Mucosa of descending colon (tissue), 3 donors: Measurements from ENCODE around the gene FRMPD2. TPM values are rescaled to one million over a fixed set of nuclear protein-coding genes. Genes with fewer than 3 reads are reported as not detected.

Experiments used
- ATAC-seq: fragments of 200-7000 bp; cut with Tn5 transposase; one replicate; pipeline ENCODE4 v1.9.1; 2020; ENCODE audit warnings: mild to moderate bottlenecking, moderate library complexity
- DNase-seq, 3 donors: peaks; one replicate each; pipeline ENCODE4 v3.0.0-alpha.2; 2020
- H3K36me3 ChIP-seq: fragments of 200-600 bp; one replicate; pipeline ENCODE4 v1.8.0; 2021; ENCODE audit warnings: low read depth, mild to moderate bottlenecking
- H3K4me1 ChIP-seq: fragments of 200-600 bp; one replicate; pipeline ENCODE4 v1.8.0; 2021; ENCODE audit warnings: low read depth, mild to moderate bottlenecking
- H3K4me3 ChIP-seq: fragments of 200-600 bp; one replicate; pipeline ENCODE4 v1.8.0; 2021; ENCODE audit warnings: mild to moderate bottlenecking
- H3K9me3 ChIP-seq: fragments of 200-600 bp; one replicate; pipeline ENCODE4 v1.8.0; 2021; ENCODE audit warnings: mild to moderate bottlenecking
- intact Hi-C, 2 donors: fragments of 100-400 bp; cut with DNase I in 1 of 2; cut with micrococcal nuclease in 1 of 2; formaldehyde crosslinking; loops; one replicate each; pipeline versions ENCODE4 v1.11.0 to v1.11.1; 2022; cut with DNase I, micrococcal nuclease
- total RNA-seq, 3 donors: library from RNA; stranded (reverse); fragmentation: NEBNext Ultra II Directional in 2 of 3; extraction: Animal tissue kit (Norgen Biotek cat#: 25700) in 2 of 3; gene quantifications; one replicate each; pipeline versions ENCODE4 v1.2.1 to v1.2.4, GENCODE V29; 2021 to 2023
- TF ChIP-seq, protein P1 (sequence below): fragments of 200-600 bp; IDR thresholded peaks from one replicate; pipeline ENCODE4 v1.8.0; 2022; ENCODE audit warnings: antibody characterized with exemption, mild to moderate bottlenecking
- donor health status: DM: no; HTN: no; CAD: no; lungs with moderate emphysema.
- donor health status: DM: no; HTN: no; CAD: no.
- donor health status: DM: no; HTN: yes; CAD: no.

FRMPD2 gene
- total RNA-seq, 3 donors from 2014 or later: 0.35 to 0.73 TPM; not detected in 1

DNA sequence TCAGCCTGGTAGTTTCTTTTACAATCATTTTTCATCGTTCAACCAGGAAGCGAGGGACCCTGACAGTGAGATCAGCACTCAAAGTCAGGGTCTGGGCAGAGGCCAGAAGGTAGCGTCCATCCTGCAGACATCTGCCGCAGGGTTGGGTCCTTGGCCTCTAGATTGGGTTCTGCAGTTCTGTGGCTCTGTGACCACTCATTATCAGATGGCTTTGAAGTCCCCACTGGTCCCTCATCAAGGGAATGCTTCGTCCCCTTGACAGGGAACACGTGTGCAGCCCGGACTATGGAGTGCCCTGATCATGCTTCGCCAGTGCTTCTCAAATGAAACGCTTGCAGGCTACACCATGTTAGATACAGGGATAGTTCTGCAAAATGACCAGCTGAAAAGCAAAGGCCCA, 64.1 kb downstream of the FRMPD2 start:
- Histone ChIP-seq H3K36me3 (no peaks in the 10 kb centered on the region), H3K9me3 (no peaks in the 10 kb centered on the region), H3K4me3 (no peak overlapping the region), H3K4me1 (no peaks in the 10 kb centered on the region)
- TF ChIP-seq, protein P1, sequence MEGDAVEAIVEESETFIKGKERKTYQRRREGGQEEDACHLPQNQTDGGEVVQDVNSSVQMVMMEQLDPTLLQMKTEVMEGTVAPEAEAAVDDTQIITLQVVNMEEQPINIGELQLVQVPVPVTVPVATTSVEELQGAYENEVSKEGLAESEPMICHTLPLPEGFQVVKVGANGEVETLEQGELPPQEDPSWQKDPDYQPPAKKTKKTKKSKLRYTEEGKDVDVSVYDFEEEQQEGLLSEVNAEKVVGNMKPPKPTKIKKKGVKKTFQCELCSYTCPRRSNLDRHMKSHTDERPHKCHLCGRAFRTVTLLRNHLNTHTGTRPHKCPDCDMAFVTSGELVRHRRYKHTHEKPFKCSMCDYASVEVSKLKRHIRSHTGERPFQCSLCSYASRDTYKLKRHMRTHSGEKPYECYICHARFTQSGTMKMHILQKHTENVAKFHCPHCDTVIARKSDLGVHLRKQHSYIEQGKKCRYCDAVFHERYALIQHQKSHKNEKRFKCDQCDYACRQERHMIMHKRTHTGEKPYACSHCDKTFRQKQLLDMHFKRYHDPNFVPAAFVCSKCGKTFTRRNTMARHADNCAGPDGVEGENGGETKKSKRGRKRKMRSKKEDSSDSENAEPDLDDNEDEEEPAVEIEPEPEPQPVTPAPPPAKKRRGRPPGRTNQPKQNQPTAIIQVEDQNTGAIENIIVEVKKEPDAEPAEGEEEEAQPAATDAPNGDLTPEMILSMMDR: no peak
- DNase-seq (no peak), ATAC-seq (no peak)
- intact Hi-C loops: no loop called here

DNA sequence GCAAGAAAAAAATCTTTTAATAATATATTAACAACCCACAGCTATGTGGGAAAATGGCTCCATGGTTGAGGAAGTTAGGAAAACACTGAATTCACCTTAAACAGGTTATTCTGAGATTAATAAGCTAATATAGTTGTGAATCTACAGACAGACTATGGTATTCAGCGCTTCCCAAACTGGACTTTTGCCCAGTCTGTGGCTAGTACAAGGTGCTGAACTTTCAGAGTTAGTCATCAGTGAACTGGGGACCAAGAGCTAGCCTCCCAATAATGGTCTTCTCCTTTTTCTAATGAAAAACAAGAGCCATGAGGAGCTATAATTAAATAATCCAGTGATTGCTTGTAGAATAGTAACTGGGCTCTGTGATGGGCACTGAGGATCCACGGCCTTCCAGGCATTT, 65.3 kb downstream of the FRMPD2 start:
- Histone ChIP-seq H3K9me3 (no peaks in the 10 kb centered on the region), H3K36me3 (no peaks in the 10 kb centered on the region), H3K4me1 (no peaks in the 10 kb centered on the region), H3K4me3 (no peak overlapping the region)
- intact Hi-C loops: no loop called here
- TF ChIP-seq, protein P1: no peak
- DNase-seq (no peak), ATAC-seq (no peak)

DNA sequence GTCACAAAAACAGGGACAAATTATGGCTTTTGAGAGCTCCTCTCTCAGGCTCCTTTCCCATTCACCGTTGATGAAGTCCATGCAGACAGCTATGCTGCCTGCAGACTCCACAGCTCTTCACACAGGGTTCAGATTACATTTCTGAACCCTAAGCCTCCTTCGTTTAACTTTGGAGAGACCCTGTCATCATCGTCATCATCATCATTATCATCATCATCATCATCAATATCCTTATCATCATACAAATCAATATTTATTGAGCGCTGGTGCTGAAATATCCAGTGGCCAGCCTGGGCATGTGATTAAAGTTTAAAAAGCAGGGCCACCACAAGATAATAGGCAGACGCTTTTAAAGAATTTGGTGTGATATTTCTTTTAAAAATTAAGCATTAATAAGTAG, 66.6 kb downstream of the FRMPD2 start:
- TF ChIP-seq, protein P1: no peak
- ATAC-seq (no peak), DNase-seq (no peak)
- Histone ChIP-seq H3K9me3 (no peaks in the 10 kb centered on the region), H3K36me3 (no peaks in the 10 kb centered on the region), H3K4me3 (no peak overlapping the region), H3K4me1 (no peaks in the 10 kb centered on the region)
- intact Hi-C loops: no loop called here

DNA sequence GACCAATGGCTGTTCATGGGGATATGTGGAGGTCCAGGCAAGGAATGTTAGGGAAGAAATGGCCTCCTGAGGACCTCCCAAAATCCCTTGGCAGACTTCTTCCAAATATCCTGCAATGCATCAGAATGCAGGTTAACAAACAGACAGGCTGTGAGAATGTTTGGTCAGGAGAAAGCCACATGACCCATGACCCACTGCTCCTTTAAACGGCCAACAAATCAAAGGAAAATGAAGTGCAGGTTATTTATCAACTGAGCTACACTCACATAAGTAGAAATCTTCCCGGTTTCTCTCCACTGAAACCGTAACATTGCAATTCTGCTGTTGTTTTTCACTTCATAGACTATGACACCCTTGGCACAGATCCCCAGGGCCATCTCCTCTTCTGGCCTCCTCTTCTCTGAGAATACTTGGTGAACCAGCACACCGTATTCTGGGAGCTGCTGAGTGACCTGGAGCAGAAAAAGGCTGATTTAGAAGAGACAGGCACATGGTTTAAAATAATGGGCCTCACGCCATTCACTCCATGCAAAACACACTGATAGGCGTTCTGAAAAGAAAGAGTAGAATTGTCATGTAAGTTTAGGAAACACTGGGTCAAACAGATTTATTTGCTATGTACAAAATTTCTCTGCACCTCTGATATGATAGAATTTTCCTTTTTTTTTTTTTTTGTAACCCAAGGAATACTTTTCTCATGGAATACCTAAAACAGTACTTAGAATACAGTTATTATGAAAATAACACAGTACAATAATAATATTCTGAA, 67.8 kb downstream of the FRMPD2 start:
- intact Hi-C loops: no loop called here

DNA sequence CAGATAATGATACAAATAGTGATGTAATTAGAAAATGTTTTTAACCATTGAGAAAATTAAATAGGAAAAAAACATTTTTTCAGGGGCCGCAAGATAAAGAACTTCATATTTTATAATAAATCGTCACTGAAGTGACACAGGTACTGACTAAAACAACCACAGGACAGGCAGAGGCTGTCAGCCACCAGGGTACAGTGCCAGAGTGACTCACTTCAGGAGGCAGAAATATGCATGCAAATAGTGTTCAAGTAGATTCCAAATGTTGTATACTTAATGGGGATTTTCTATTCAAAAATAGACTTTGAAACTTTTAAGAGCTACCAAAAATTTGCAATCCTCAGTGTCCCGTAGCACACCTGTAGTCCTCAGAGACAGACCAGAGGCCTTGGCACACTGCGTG, 68.6 kb downstream of the FRMPD2 start:
- Histone ChIP-seq H3K4me3 (no peak overlapping the region), H3K9me3 (no peaks in the 10 kb centered on the region), H3K4me1 (no peaks in the 10 kb centered on the region), H3K36me3 (no peaks in the 10 kb centered on the region)
- ATAC-seq: no peak
- intact Hi-C loops: no loop called here
- DNase-seq: no peak
- TF ChIP-seq, protein P1: no peak

More for the DNA sequence above, 67.8 kb downstream of the FRMPD2 start:
- Histone ChIP-seq H3K4me3 (no peak overlapping the region), H3K9me3 (no peaks in the 10 kb centered on the region), H3K36me3 (no peaks in the 10 kb centered on the region), H3K4me1 (no peaks in the 10 kb centered on the region)
- DNase-seq: no peak
- TF ChIP-seq, protein P1: no peak
- ATAC-seq: no peak
